ENCODE measurements around the gene ULK2.

Gene ULK2

GRCh38 chr17:19763416-19763815 is 104.3 kb downstream of the ULK2 start:
- TF ChIP-seq CTCF (conservative IDR thresholded peaks at IDR 0.05; ENCODE audit: control insufficient read depth, insufficient read depth, low read depth, low read length): no peak
- no peak overlapping the region for H3K4me3 ChIP-seq (ENCODE audit: control insufficient read depth, low read depth, low read length)
- no peak for DNase-seq (ENCODE audit: low read depth)

- peak; percentile 80 for TF ChIP-seq CTCF (conservative IDR thresholded peaks at IDR 0.05; ENCODE audit: control insufficient read depth, insufficient read depth, low read depth, low read length)
- no peak overlapping the region for H3K4me3 ChIP-seq (ENCODE audit: control insufficient read depth, low read depth, low read length)
- DNase-seq (ENCODE audit: low read depth): peak; percentile 60
Observed at GRCh38 chr17:19762515-19762961, 105.2 kb downstream of the ULK2 start.

GRCh38 chr17:19760746-19761145 is 107.0 kb downstream of the ULK2 start:
- no peak overlapping the region for H3K4me3 ChIP-seq (ENCODE audit: control insufficient read depth, low read depth, low read length)
- DNase-seq (ENCODE audit: low read depth): no peak

GRCh38 chr17:19759568-19760549 is 107.9 kb downstream of the ULK2 start:
- no peak for DNase-seq (ENCODE audit: low read depth)
- no peak overlapping the region for H3K4me3 ChIP-seq (ENCODE audit: control insufficient read depth, low read depth, low read length)
- TF ChIP-seq CTCF (conservative IDR thresholded peaks at IDR 0.05; ENCODE audit: control insufficient read depth, insufficient read depth, low read depth, low read length): no peak

More at GRCh38 chr17:19760746-19761145, 107.0 kb downstream of the ULK2 start:
- no peak for TF ChIP-seq CTCF (conservative IDR thresholded peaks at IDR 0.05; ENCODE audit: control insufficient read depth, insufficient read depth, low read depth, low read length)

- DNase-seq (ENCODE audit: low read depth): no peak
- no peak for TF ChIP-seq CTCF (conservative IDR thresholded peaks at IDR 0.05; ENCODE audit: control insufficient read depth, insufficient read depth, low read depth, low read length)
- no peak overlapping the region for H3K4me3 ChIP-seq (ENCODE audit: control insufficient read depth, low read depth, low read length)
Observed at GRCh38 chr17:19757536-19758180, 110.1 kb downstream of the ULK2 start.

- TF ChIP-seq CTCF (conservative IDR thresholded peaks at IDR 0.05; ENCODE audit: control insufficient read depth, insufficient read depth, low read depth, low read length): no peak
- no peak for DNase-seq (ENCODE audit: low read depth)
Observed at GRCh38 chr17:19756546-19756945, 111.2 kb downstream of the ULK2 start.

More at GRCh38 chr17:19756546-19756945, 111.2 kb downstream of the ULK2 start:
- no peak overlapping the region for H3K4me3 ChIP-seq (ENCODE audit: control insufficient read depth, low read depth, low read length)

Measured in fibroblast of mammary gland (primary cell).